GM19240 (cell line): ENCODE data around the gene WNT6.
A peak's percentile ranks its signal among the peaks of the same experiment; 100 is the strongest.

Experiments used
- DNase-seq: peaks from one replicate; pipeline ENCODE4 v3.0.0; 2011; ENCODE audit warnings: low spot score; ENCODE audit not compliant: insufficient read length

The WNT6 gene

GRCh38 chr2:218892693-218893348, 33.2 kb downstream of the WNT6 start:
- no peak for DNase-seq

GRCh38 chr2:218893349-218894150, 33.9 kb downstream of the WNT6 start:
- DNase-seq = no peak

- no peak for DNase-seq
These were observed 34.7 kb downstream of the WNT6 start for GRCh38 chr2:218894151-218894879.

DNA sequence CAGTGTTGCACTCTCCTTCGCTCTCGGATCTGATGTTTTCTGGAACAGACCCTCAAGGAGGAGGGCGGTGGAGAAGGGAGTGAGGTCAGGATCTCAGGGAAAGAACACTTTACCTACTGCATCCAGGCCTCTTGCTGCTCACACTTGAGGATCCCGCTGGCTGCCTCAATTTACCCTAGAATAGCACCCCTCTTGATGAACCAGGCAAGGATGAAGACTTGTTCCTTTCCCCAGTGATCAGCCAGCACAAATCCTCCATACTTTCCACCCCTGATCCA, 35.2 kb downstream of the WNT6 start:
- no peak for DNase-seq

DNA sequence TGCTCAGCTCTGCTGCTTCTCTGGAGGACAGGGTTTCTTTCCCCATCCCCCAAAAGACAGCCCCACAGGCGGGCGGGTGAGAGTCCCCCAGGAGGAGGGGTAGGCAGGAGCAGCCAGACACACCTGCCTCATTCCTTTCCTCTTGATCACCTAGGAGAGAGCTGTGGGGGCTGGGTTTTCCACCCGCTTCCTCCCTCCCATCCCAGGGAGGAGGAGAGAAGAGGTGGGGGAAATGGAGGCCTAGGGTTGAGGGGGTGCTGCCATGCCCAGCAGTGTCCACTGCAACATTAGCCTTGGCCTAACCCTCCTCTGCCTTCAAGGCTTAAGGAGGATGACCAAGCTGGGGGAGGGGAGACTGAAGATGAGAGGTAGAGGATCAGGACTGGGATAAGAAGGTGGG, 35.7 kb downstream of the WNT6 start:
- no peak for DNase-seq

GRCh38 chr2:218895759-218896500, 36.3 kb downstream of the WNT6 start:
- no peak for DNase-seq

- peak; percentile 85 for DNase-seq
These were observed 37.1 kb downstream of the WNT6 start for GRCh38 chr2:218896501-218897393.

- no peak for DNase-seq
These were observed 37.9 kb downstream of the WNT6 start for GRCh38 chr2:218897394-218898108.

DNA sequence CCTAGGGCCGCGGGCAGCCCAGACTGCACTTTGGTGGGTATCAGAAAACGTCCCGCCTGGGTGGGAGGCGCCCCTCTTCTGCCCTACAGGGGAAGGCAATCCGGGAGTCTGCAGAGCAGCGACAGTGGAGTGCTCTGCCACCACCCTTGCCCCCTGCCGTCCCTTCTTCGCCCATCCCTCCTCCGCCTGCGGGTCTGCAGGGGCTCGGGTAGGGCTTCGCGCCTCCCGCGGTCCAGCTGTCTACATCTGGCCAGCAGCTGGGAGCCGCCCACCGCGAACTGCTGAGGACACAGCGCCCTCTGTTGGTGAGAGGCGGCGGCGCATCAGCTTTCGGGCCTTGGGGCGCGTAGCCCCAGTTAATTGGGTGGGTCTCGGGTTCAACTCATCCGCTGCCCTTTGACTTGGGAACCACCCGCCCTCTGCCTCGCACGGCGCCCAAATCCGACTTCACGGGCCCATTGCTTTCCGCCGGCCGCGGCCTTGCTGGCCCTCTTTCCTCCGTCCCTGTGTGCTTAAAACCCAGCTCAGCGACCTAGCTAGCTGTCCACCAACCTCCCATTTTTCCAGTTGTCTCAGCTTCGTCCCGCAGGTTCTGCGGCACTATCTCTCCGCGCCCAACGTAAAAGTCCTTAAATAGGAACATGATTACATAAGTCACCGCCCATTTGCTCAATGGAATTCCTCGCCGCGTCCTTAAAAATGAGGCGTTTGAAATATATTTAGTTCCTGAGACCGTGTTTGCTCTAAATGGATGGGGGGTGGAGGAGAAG, 38.7 kb downstream of the WNT6 start:
- no peak for DNase-seq

GRCh38 chr2:218899147-218899546, 39.5 kb downstream of the WNT6 start:
- DNase-seq = no peak

- DNase-seq = no peak
These were observed 42.8 kb downstream of the WNT6 start for GRCh38 chr2:218902427-218902826.

- DNase-seq = no peak
These were observed 44.6 kb downstream of the WNT6 start for GRCh38 chr2:218904176-218904575.

DNA sequence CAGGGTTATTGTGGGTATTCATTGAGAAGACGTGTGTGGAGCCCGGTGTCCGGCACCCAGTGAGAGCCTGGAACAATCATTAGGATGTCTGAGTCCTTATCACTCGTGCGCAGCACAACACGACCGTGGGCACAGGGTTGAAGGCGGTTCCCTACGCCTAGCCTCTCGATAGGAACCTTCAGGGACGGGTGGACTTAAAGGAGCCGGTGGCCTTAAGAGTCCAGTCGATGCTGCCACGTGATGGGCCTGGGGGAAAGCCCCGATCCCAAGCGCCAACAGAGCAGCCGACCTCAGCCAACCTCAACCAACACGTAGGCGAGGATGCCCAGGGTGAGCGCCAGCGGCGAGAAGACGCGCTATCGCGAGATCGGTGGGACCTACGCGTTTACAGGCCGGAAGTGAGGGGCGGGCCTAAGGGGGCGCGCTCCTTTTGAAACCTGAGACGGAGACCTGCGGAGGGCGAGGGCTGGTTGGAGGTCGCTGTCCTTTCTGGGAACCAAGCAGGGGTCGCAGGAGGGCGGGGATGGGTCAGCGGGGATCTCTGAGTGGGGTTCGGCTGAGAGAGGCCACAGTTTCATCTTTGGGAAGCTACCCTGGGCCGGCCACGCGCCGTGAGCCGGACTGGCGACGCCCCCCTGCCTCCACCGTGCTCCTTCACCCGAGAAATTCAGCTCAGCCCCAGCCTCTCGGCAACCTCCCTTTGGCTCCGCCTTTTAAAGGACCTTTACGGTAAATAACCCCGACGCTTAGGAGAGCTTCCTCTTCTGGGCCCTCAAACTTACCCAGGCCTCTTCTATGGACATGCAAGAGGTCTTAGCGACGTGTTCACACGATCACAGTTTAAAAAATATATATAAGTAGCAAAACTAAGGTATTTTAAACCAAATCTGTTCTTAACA, 49.4 kb downstream of the WNT6 start:
- no peak for DNase-seq

DNA sequence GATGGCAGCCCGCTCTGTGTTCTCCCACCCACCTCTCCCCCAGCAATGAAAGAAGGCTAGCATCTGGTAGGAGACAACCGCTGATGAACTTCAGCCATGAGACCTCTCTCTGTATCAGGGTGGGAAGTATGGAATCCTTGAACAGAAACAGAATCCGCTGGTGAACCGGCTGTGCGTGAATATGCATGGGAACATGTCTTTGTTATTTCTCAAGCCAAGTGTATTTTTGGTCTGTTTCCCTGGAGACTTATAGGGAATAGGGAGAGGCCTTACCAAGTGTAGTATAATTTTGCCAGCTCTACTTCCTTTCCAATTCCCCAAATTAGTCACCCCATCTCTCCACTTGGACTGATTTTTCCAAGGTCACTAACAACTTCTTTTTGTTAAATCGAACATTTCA, 51.1 kb downstream of the WNT6 start:
- DNase-seq = no peak

DNA sequence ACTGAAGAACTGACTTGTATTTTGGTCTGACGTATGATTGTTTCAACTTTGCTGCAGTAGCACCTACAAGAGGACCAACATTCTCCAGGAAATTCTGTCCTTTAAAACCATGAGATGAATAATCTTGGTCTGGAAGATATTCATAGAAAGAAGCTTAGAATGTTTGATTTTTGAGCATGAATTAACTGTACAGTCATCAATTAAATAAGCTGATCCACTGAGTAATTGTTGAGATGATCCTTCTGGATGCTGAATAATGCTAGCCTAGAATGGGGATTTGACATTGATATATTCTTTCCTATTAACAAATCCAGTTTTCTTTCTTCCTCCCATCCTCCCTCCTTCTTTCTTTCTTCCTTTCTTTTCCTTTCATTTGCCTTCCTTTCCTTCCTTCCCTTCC, 60.9 kb downstream of the WNT6 start:
- no peak for DNase-seq
